ENCODE data around the gene AMIGO3. TPM values are rescaled to one million over a fixed set of nuclear protein-coding genes. Genes with fewer than 3 reads are reported as not detected.

AMIGO3 gene
- total RNA-seq, 2 donors from 2014 or later, result not detected

GRCh38 chr3:49669352-49669751 is 50.1 kb downstream of the AMIGO3 start:
- ATAC-seq (no peak), DNase-seq (ENCODE audit: low spot score in 2 of 2) (no peak)
- no peaks in the 10 kb centered on the region for H3K36me3 Mint-ChIP-seq
- H3K27ac Mint-ChIP-seq, result no peak overlapping the region
- no peaks in the 10 kb centered on the region for H3K9me3 Mint-ChIP-seq

- DNase-seq (ENCODE audit: low spot score in 2 of 2), result no peak
- no peaks in the 10 kb centered on the region for H3K36me3 Mint-ChIP-seq
- H3K27ac Mint-ChIP-seq, result no peak overlapping the region
- no peak for ATAC-seq
- no peaks in the 10 kb centered on the region for H3K9me3 Mint-ChIP-seq
Observed at GRCh38 chr3:49668861-49669260, 50.6 kb downstream of the AMIGO3 start.

GRCh38 chr3:49668414-49668797 is 51.1 kb downstream of the AMIGO3 start:
- no peak for ATAC-seq
- no peaks in the 10 kb centered on the region for H3K9me3 Mint-ChIP-seq
- DNase-seq (ENCODE audit: low spot score in 2 of 2), result no peak

GRCh38 chr3:49667701-49668413 is 51.6 kb downstream of the AMIGO3 start:
- Mint-ChIP-seq H3K27ac (no peak overlapping the region), H3K36me3 (no peaks in the 10 kb centered on the region), H3K9me3 (no peaks in the 10 kb centered on the region)
- DNase-seq (ENCODE audit: low spot score in 2 of 2), result no peak
- no peak for ATAC-seq

More at GRCh38 chr3:49668414-49668797, 51.1 kb downstream of the AMIGO3 start:
- Mint-ChIP-seq H3K36me3 (no peaks in the 10 kb centered on the region), H3K27ac (no peak overlapping the region)

Other genes starting within 250 kb of the AMIGO3 start
- gene DAG1, start 249.4 kb downstream of the AMIGO3 start, total RNA-seq, result 10 to 100 TPM in 1 of 2 donors, 1 to 10 TPM in 1; 9.3 to 10.1 TPM
- gene BSN, start 165.2 kb downstream of the AMIGO3 start, total RNA-seq, result under 1 TPM; 0.06 to 0.20 TPM
- 100 to 1,000 TPM; 137 to 164 TPM for gene APEH, start 45.3 kb downstream of the AMIGO3 start, total RNA-seq
- 10 to 100 TPM; 11.8 to 15.9 TPM for gene MST1, start 30.2 kb downstream of the AMIGO3 start, total RNA-seq
- 10 to 100 TPM; 25.5 to 34.0 TPM for gene RNF123, start 30.1 kb downstream of the AMIGO3 start, total RNA-seq
- gene GMPPB, start 4.3 kb upstream of the AMIGO3 start, total RNA-seq, result 10 to 100 TPM; 29.9 to 31.6 TPM
- gene IP6K1, start 66.9 kb upstream of the AMIGO3 start, total RNA-seq, result 10 to 100 TPM; 26.2 to 26.9 TPM
- gene CDHR4, start 80.2 kb upstream of the AMIGO3 start, total RNA-seq, result under 1 TPM; 0.25 to 0.32 TPM
- under 1 TPM; 0.30 to 0.49 TPM for gene INKA1, start 83.6 kb upstream of the AMIGO3 start, total RNA-seq
- 100 to 1,000 TPM; 101 to 133 TPM for gene UBA7, start 94.3 kb upstream of the AMIGO3 start, total RNA-seq
- 10 to 100 TPM; 30.0 TPM for gene TRAIP, start 136.9 kb upstream of the AMIGO3 start, total RNA-seq
- gene CAMKV, start 150.2 kb upstream of the AMIGO3 start, total RNA-seq, result under 1 TPM; 0.43 to 0.48 TPM
- 1 to 10 TPM in 1 of 2 donors, under 1 TPM in 1; 0.68 to 2.8 TPM for gene MST1R, start 184.2 kb upstream of the AMIGO3 start, total RNA-seq
- gene MON1A, start 210.1 kb upstream of the AMIGO3 start, total RNA-seq, result 1 to 10 TPM; 6.0 to 8.4 TPM
- gene RBM6, start 220.5 kb upstream of the AMIGO3 start, total RNA-seq, result 100 to 1,000 TPM in 1 of 2 donors, 10 to 100 TPM in 1; 94.6 to 168 TPM

Data from activated naive CD4-positive, alpha-beta T cell treated with anti-CD3 and anti-CD28 coated beads, Interleukin-2, amount 50 U/mL, for 72 hours (primary cell).